SK-N-SH treated with all-trans-retinoic acid at 6 μM for 48 hours (cell line): ENCODE results near the gene TMIGD3.

ENCODE experiments used
- ATAC-seq: fragments of 200-7000 bp; cut with Tn5 transposase; 3 replicates; pipeline ENCODE4 v1.9.1; 2020; ENCODE audit warnings: mild to moderate bottlenecking, moderate library complexity
- ARNTL ChIP-seq: fragments of 450-650 bp; formaldehyde crosslinking; IDR thresholded peaks from 2 replicates; pipeline ENCODE4 v1.5.0; 2020; ENCODE audit warnings: low read depth, mild to moderate bottlenecking, moderate library complexity, borderline replicate concordance
- BACH2 ChIP-seq: fragments of 250-450 bp; sonication (Bioruptor Pico); IDR thresholded peaks from 2 replicates; pipeline ENCODE4 v1.9.0; 2021; ENCODE audit warnings: mild to moderate bottlenecking, borderline replicate concordance
- CREB5 ChIP-seq: fragments of 250-450 bp; sonication (Bioruptor Pico); IDR thresholded peaks from 2 replicates; pipeline ENCODE4 v1.5.1; 2020; ENCODE audit warnings: low read depth, mild to moderate bottlenecking, moderate library complexity
- CSDC2 ChIP-seq: fragments of 250-450 bp; sonication (Bioruptor Pico); IDR thresholded peaks from 2 replicates; pipeline ENCODE4 v1.5.0; 2020; ENCODE audit warnings: mild to moderate bottlenecking, moderate library complexity
- CSRNP3 ChIP-seq: fragments of 250-450 bp; sonication (Bioruptor Pico); IDR thresholded peaks from 2 replicates; pipeline ENCODE4 v1.5.1; 2021; ENCODE audit warnings: mild to moderate bottlenecking, moderate library complexity
- ESRRG ChIP-seq: fragments of 250-450 bp; sonication (Bioruptor Pico); IDR thresholded peaks from 2 replicates; pipeline ENCODE4 v1.6.1; 2021; ENCODE audit warnings: mild to moderate bottlenecking
- GLIS3 ChIP-seq: fragments of 250-450 bp; sonication (Bioruptor Pico); IDR thresholded peaks from 2 replicates; pipeline ENCODE4 v1.5.0; 2020; ENCODE audit warnings: mild to moderate bottlenecking, moderate library complexity
- OSR1 ChIP-seq: fragments of 250-450 bp; sonication (Bioruptor Pico); IDR thresholded peaks from 2 replicates; pipeline ENCODE4 v1.8.0; 2022; ENCODE audit warnings: moderate library complexity, mild to moderate bottlenecking, inconsistent platforms
- PATZ1 ChIP-seq: fragments of 250-450 bp; sonication (Bioruptor Pico); IDR thresholded peaks from 2 replicates; pipeline ENCODE4 v1.8.0; 2020; ENCODE audit warnings: mild to moderate bottlenecking, moderate library complexity, borderline replicate concordance
- POU6F1 ChIP-seq: fragments of 250-450 bp; sonication (Bioruptor Pico); IDR thresholded peaks from 2 replicates; pipeline ENCODE4 v1.8.0; 2021; ENCODE audit warnings: low read depth, mild to moderate bottlenecking, moderate library complexity, borderline replicate concordance
- PPARA ChIP-seq: fragments of 250-450 bp; sonication (Bioruptor Pico); IDR thresholded peaks from 2 replicates; pipeline ENCODE4 v1.5.0; 2020; ENCODE audit warnings: mild to moderate bottlenecking, borderline replicate concordance
- SNAI2 ChIP-seq: fragments of 250-450 bp; sonication (Bioruptor Pico); IDR thresholded peaks from 2 replicates; pipeline ENCODE4 v1.5.0; 2020; ENCODE audit warnings: mild to moderate bottlenecking, moderate library complexity
- TCF4 ChIP-seq: fragments of 250-450 bp; sonication (Bioruptor Pico); IDR thresholded peaks from 2 replicates; pipeline ENCODE4 v1.8.0; 2021; ENCODE audit warnings: mild to moderate bottlenecking, moderate library complexity, borderline replicate concordance
- TOX ChIP-seq: fragments of 250-450 bp; sonication (Bioruptor Pico); IDR thresholded peaks from 2 replicates; pipeline ENCODE4 v1.8.0; 2021; ENCODE audit warnings: mild to moderate bottlenecking, moderate library complexity, borderline replicate concordance
- ZC3H10 ChIP-seq: fragments of 250-450 bp; sonication (Bioruptor Pico); IDR thresholded peaks from 2 replicates; pipeline ENCODE4 v1.5.1; 2021; ENCODE audit warnings: mild to moderate bottlenecking, moderate library complexity
- ZFP3 ChIP-seq: fragments of 250-450 bp; sonication (Bioruptor Pico); IDR thresholded peaks from 2 replicates; pipeline ENCODE4 v1.5.0; 2020; ENCODE audit warnings: mild to moderate bottlenecking, moderate library complexity
- ZFP30 ChIP-seq: fragments of 450-650 bp; formaldehyde crosslinking; IDR thresholded peaks from 2 replicates; pipeline ENCODE4 v1.5.0; 2022; ENCODE audit warnings: mild to moderate bottlenecking, moderate library complexity
- ZNF565 ChIP-seq: fragments of 450-650 bp; formaldehyde crosslinking; conservative IDR thresholded peaks from 2 replicates; pipeline ENCODE4 v1.5.0; 2020; ENCODE audit warnings: low read depth, mild to moderate bottlenecking, moderate library complexity
- ZNF70 ChIP-seq: fragments of 450-650 bp; formaldehyde crosslinking; IDR thresholded peaks from 2 replicates; pipeline ENCODE4 v1.5.0; 2020; ENCODE audit warnings: mild to moderate bottlenecking, moderate library complexity
- TF ChIP-seq, protein P1 (sequence below): fragments of 250-450 bp; sonication (Bioruptor Pico); IDR thresholded peaks from 2 replicates; pipeline ENCODE4 v1.5.0; 2020; ENCODE audit warnings: mild to moderate bottlenecking, moderate library complexity

The TMIGD3 gene

GRCh38 chr1:111501645-111502044 is 1.8 kb downstream of the TMIGD3 start:
- ATAC-seq: no peak
- no peak for TF ChIP-seq ZC3H10 (CRISPR knock-in tag)
- TF ChIP-seq CREB5: no peak
- TF ChIP-seq CSRNP3 (CRISPR knock-in tag): no peak
- no peak for TF ChIP-seq TCF4 (CRISPR knock-in tag)
- TF ChIP-seq ZFP3 (CRISPR knock-in tag): no peak
- TF ChIP-seq BACH2: no peak
- TF ChIP-seq OSR1: no peak
- TF ChIP-seq ESRRG: no peak
- no peak for TF ChIP-seq TOX

DNA sequence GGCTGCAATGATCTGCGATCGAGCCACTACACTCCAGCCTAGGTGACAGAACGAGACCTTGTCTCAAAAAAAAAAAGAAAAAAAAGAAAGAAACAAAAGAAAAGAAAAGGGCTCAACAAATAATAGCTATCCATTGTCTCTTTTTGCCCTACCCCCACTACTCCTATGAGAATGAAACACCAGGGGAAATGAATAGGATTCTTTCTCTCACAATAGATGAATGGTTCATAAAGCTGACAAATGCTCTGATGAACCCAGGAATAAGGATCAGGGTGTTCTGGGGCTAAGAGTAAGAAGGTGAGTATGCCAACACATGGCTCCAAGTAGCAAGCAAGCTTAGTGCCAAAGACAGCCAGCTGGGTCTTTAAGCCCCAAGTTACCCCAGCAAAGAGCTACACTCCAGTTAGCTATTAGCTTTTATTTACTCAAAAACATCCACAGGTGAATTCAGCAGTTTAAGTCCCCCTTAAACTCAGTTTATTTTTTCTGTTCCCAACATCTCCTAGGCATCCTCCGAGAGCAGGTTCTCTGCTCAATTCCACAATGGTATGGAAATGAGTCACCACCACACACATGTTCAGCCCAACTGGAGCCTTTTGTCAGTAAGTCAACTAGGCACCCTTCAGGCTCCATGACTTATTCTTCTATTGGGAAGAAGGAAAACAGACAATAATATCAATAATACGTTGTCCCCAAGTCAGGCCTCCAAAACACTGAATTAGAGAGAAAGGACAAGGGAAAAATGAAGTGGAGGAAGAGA is 4.2 kb downstream of the TMIGD3 start:
- TF ChIP-seq CREB5: no peak
- no peak for TF ChIP-seq ZFP30 (CRISPR knock-in tag)
- ATAC-seq: no peak

DNA sequence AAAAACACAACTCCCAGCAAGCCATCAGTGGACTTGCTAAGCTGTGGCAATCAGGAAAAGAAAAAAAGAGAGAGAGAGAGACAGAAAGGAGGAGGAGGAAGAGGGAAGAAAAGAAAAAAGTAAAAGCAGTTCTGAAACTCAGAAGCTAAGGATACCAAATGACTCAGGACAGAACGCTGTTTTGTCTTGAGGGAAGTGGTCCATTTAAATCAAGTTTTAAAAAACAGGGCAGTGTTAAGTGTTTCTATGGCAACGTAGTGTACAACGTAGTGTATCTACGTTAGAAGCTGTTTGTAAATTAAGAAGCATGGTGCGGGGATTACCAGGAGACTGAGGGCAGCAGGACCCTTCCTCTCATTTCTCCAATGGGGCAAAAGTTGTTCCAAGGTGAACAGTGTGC is 5.8 kb downstream of the TMIGD3 start:
- TF ChIP-seq ZNF70 (CRISPR knock-in tag) (no peak), POU6F1 (CRISPR knock-in tag) (no peak), PATZ1 (CRISPR knock-in tag) (no peak), BACH2 (no peak), SNAI2 (CRISPR knock-in tag) (no peak), ZC3H10 (CRISPR knock-in tag) (no peak)
- no peak for ATAC-seq

GRCh38 chr1:111496398-111496797 is 7.0 kb downstream of the TMIGD3 start:
- no peak for TF ChIP-seq ZNF565 (CRISPR knock-in tag)
- TF ChIP-seq PPARA (CRISPR knock-in tag): no peak
- no peak for TF ChIP-seq POU6F1 (CRISPR knock-in tag)
- TF ChIP-seq, protein P1, sequence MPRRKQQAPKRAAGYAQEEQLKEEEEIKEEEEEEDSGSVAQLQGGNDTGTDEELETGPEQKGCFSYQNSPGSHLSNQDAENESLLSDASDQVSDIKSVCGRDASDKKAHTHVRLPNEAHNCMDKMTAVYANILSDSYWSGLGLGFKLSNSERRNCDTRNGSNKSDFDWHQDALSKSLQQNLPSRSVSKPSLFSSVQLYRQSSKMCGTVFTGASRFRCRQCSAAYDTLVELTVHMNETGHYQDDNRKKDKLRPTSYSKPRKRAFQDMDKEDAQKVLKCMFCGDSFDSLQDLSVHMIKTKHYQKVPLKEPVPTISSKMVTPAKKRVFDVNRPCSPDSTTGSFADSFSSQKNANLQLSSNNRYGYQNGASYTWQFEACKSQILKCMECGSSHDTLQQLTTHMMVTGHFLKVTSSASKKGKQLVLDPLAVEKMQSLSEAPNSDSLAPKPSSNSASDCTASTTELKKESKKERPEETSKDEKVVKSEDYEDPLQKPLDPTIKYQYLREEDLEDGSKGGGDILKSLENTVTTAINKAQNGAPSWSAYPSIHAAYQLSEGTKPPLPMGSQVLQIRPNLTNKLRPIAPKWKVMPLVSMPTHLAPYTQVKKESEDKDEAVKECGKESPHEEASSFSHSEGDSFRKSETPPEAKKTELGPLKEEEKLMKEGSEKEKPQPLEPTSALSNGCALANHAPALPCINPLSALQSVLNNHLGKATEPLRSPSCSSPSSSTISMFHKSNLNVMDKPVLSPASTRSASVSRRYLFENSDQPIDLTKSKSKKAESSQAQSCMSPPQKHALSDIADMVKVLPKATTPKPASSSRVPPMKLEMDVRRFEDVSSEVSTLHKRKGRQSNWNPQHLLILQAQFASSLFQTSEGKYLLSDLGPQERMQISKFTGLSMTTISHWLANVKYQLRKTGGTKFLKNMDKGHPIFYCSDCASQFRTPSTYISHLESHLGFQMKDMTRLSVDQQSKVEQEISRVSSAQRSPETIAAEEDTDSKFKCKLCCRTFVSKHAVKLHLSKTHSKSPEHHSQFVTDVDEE (CRISPR knock-in tag): no peak
- no peak for TF ChIP-seq OSR1
- no peak for TF ChIP-seq CSDC2 (CRISPR knock-in tag)
- no peak for TF ChIP-seq ARNTL
- no peak for TF ChIP-seq CSRNP3 (CRISPR knock-in tag)
- TF ChIP-seq GLIS3 (CRISPR knock-in tag): no peak
- TF ChIP-seq BACH2: no peak
- ATAC-seq: no peak
